CD4-positive, alpha-beta T cell treated with Interleukin-15 for 4 hours (primary cell): ENCODE results near the gene BRICD5.

ENCODE experiments used
- DNase-seq: peaks from one replicate; pipeline ENCODE4 v3.0.0-alpha.2; 2020; ENCODE audit warnings: low spot score

Gene BRICD5

DNA sequence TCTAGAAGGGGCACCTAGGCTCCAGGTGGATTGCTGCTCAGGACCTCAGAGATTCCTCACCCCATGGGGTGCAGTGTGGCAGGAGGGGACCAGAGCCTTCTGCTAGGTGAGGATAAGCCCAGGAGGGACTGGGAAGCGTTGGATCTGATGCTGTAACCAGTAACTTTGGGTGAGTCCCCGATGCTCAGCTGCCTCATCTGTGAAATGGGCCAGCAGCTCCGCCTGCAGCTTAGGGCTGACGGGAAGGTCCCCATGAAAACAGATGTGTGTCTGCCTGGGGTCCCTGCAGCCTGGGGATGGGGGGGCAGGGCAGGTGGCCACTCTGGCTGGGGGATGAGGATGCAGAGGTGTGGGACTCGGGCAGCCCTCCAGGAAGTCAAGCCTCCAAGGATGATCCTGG lies 11.6 kb downstream of the BRICD5 start:
- DNase-seq, result no peak

DNA sequence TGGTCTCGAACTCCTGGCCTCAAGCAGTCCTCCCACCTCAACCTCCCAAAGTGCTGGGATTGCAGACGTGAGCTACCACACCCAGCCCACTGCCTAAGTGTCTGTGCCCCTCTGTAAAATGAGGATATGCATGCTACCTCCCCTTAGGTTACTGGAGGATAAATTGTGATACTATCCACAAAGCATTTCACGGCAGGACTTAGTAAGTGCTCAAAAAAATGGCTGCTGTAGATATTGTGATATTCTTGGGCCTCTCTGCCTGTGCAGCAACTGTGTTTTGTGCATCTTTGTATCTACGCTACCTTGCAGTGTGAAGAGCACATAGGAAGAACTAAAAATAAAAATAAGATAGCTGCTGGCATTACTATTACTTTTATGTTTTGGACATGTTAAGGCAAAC lies 12.4 kb downstream of the BRICD5 start:
- DNase-seq, result no peak

DNA sequence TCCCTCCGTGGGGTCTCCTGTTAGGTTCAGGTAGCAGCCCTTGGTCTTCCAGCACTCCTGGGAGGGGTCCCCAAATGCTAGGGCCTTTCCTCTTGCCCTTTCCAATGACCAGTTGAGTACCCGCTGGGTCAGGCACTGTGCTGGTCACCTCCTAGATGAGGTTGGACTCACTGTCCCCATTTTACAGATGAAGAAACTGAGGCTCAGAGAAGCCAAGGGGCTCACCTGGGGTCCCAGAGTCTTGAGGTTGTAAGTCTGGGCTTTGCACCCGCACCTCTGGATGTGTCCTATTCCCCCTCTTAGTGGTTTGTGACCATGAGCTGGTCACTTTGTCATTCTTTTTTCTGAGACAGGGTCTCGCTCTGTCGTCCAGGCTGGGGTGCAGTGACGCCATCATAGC lies 12.9 kb downstream of the BRICD5 start:
- DNase-seq, result no peak

DNA sequence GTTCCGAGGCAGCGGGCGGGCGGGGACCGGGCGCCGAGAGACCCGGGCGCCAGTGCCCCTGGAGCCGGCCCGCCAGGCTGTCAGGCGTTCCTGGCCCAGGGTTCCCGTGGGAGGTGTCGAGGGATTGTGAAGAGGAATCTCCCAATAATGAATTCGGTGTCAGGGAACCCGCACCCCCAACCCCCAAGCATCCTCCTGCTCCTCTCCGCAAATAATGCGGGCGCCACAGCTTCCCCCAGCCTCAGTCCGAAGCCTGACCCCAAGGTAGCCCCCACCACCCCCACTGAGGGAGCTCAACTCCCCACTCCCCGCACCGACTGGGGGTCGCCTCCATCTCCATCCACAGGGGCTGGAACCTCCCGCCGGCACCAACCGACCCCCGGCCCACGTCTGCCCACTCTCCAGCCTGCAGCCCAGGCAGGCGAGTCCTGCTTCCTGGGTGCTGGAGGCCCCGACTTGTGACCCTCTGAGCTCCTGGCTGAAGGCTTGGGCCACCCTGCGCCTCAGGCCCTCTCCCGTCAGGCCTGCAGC lies 13.6 kb downstream of the BRICD5 start:
- DNase-seq, result no peak

DNA sequence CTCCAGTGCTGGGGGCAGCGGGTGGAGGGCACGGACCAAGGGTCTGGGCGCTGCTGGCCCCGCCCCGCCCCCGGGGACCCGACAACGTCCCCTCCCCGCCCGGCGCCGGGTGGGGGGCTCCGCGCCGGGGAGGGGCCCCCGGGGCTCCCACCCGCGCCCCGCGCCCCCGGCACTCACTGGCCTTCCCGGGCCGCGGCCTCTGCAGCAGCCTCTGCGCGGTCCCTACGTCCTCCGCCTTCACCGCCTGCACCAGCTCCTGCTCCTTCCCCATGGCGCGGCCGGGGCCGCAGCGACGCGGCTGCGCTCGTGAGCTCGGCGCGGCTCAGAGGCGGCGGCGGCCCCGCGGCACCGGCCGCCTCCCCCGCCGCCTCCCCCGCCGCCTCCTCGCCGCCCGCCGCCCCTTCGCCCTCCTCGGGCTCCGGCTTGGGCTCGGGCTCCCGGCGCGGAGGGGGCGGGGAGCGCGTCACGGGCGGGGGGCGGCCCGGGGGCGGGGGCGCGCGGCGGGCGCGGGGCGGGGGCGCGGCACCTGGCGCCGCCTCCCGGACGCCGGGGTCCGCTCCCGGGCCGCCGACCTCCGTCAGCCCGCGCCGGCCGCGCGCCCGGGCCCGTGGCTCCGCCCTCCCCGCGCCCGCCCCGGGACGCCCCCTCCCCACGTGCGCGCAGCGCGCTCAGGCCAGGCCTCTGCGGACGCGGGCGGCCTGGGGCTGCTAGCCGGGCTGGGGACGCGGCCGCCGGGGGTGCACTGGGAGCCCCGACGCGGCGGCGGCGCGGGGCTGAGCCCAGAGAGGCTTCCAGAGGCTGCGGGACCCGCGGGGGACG lies 14.3 kb downstream of the BRICD5 start, which contains the start of gene CASKIN1:
Gene CASKIN1, minus strand, starts transcription at position 444 of the 819 bp plus-strand sequence. Its CDS starts 173 bp downstream, at position 271.
- DNase-seq, result no peak

DNA sequence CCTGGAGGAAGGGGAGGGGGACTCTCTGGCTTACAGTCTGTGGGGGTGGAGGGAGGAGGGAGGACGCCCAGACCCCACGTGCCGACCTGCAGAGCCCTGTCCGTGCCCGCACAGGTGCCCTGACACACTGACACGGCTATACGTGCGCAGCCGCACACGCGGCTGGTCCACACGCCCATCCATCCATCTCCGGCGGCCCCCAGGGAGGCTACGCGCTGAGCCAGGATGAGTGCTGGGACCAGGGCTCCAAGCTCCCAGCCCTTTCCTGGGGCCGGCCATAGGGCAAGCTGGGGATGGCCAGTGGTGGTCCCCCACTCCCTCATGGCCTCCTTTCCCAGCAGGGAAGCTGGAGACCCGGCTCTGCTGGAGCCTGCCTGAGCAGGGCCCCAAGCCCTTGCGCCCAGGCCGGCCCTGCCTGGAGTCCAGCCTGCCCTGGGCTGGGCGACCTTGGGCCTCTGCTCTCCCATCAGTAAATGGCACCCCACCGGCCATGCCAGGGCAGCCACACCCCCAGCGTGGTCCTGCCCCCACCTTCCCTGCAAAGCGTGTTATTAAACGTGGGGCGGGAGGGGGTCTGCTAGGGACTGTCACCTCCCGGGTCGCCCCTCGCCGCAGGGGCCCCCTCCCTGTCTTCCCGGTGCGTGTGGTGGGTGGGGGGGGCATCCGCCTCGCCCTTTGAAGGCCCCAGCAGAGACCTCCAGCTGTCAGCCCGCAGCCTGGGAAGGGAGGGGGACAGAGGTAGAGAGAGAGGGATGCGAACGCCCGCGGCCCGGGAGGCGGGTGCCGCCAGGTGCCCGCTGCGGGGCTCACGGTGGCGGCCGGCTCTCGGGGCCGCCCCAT lies 15.1 kb downstream of the BRICD5 start:
- DNase-seq, result no peak

DNA sequence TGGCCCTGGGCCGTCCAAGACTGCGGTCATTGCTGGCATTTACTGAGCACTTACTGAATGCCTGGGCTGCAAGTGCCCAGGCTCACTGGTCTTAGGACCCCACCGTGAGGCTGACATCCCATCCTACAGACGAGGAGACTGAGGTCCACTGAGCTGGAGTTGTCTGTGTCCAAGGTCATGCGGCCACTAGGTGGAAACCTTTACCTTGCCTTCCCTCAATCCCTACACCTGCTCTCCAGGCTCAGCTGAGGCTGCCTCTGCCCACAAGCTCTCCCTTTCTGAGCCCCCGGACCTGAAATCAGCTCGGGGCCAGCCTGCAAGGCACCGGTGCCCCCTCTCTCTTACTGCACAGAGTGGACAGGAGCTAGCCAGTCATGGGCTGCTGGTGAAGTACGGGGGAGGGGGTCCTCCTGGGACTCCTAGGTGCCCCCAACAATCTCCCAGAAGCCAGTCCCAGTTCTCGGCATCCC lies 15.8 kb downstream of the BRICD5 start:
- peak; percentile 59 for DNase-seq

DNA sequence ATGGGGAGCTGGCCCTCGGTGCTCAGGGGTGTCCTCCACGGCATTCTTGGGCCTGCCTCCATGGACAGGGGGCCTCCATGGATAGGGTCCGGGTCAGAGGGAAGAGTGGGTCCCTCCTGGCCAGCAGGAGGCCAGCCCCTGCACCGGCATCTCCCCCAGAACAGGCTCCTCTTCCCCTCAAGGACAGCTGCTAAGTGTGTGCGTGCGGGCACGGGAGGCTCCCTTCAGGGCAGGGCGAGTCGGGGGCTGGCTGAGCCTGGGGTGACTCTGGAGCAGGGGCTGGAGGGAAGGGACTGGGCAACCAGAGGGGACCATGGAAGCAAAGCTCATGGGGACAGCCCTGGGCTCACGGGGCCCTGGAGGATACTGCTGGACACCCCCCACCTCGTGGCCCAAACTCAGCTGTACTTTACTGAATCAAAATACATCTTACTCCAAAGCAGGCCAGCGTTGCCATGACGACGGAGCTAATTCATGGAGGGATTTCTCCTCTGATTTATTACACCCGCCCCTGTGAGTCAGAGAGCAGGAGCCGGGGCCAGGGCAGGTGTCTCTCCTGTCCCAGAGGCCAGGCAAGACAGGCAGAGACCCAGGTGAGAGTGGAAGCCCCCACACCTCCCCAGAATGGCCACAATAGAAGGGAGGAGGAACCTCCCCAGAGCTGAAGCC lies 16.4 kb downstream of the BRICD5 start:
- no peak for DNase-seq

DNA sequence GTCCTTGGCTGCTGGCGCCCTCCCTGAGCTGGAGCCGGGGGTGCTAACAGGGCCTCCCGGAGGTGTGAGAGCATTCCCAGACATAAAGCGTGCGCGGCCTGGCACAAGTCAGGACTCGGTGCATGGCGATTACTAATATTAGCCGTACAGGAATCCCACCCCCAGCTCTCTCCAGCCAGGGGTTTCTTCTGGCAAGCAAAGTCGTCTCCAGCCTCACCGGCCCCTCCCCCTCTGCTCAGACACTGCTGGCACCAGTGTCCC lies 19.3 kb downstream of the BRICD5 start:
- DNase-seq, result no peak

DNA sequence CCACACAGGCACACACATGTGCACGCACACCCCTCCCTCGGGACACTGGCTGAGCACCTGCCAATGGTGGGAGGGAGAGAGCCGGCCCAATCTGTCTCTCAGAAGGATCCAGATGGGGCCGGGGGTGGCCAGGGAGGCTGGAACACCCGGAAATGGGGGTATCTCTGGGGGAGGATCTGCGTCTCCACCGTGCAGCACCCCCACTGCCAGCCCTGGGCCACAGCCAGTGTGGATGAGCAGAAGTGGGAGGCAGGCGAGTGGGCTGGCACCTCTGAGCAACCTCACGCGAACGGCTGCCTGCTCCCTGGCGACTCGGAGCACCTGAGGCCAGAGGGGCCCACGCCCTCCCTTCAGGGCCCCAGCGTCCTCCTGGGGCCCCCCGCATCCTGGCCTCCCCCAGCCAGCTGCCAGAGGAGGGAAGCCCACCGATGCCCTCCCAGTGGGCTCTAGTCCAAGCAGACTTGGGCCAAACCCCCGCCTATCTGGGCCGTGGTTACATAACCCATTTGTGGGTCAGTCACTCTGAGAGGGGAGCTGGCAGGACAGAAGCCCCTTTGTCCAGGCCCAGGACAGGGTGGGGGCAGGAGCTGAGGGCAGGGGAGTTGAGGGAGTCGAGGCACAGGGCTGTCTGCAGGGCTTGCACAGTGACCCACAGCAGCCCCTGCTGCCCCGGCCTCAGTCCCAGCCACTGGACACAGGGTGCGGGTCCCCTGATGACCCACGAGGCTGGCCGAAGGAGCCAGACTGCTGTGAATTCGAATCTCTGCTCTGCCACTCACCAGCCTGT lies 19.8 kb downstream of the BRICD5 start:
- no peak for DNase-seq

DNA sequence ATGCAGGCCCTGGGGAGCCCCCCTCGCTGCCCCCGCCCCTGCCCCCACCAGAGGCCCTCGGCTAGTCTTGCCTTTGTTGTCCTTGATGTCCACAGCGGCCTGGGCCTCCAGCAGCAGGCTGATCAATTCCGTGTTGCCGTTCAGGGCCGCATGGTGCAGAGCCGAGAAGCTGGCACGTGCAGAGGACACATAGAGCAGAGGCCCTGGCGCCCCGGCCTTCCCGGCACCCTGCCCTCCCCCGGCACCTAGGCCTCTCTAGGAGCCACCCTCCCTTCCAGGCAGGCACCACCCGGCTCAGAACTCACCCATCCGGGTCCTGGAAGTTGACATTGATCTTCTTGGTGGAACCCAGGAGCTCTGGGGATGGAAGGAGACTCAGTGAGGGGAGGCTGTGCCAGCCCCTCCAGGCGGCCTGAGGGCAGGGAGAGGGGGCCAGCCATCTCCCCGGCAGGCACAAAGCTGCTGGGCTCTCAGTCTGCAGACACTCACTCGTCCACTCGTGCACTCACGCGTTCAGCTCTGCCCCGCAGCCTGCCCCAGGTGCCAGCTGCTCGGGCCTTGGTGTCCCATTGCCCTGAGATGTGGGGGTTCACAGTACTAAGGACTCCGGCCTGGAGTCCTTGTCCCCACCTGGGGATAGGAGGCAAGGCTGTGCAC lies 20.5 kb downstream of the BRICD5 start:
- DNase-seq, result no peak

DNA sequence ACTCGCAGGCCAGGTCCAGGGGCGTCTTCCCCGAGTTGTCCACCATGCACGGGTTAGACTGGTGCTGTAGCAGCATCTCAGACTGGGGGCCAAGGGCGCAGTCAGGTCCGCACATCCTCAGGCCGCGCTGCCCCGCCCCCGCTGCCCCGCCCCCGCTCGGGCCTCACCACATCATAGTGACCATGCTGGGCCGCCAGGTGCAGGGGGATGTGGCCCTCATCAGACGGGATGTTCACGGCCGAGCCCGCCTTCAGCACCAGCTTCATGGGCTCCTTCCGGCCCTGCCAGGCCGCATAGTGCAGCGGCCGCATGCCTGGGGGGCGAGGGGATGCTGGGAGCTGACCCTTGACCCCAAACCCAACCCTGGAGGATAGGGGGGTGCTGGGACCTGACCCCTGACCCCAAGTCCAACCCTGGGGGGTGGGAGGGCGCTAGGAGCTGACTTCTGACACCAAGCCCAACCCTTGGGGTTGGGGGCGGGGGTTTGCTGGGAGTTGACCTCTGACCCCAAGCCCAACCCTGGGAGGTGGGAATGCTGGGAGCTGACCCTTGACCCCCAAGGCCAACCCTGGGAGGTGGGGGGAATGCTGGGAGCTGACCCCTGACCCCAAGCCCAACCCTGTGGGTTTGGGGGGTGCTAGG lies 21.3 kb downstream of the BRICD5 start:
- no peak for DNase-seq

DNA sequence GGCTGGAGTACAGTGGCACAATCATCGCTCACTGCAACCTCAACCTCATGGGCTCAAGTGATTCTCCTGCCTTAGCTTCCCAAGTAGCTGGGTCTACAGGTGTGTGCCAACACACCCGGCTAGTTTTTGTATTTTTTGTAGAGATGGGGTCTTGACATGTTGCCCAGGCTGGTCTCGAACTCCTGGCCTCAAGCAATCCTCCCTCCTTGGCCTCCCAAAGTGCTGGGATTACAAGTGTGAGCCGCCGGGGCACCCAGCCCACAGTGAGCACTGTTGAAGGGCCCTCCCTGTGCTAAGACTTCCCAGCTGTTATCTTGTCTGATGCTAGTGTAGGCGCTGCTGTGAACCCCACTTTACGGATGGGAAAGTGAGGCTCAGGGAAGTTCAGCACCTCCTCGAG lies 22.3 kb downstream of the BRICD5 start:
- no peak for DNase-seq

DNA sequence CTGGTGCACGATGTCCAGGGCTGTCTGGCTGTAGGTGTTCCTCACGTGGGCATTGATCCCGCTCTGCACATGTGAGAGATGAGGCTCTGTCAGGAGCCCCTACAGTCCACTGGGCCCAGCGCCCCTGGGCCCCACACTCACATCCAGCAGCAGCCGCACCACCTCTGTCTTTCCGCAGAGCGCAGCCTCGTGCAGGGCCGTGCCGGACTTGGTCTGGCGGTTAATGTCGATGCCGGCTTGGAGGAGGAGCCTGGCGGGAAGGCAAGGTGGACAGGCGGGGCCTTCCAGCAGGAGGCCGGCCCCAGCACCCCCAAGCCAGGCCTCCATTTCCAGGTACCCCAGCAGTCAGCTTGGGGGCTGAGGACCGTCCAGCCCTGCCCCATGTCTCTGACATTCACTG lies 23.5 kb downstream of the BRICD5 start:
- DNase-seq, result no peak

DNA sequence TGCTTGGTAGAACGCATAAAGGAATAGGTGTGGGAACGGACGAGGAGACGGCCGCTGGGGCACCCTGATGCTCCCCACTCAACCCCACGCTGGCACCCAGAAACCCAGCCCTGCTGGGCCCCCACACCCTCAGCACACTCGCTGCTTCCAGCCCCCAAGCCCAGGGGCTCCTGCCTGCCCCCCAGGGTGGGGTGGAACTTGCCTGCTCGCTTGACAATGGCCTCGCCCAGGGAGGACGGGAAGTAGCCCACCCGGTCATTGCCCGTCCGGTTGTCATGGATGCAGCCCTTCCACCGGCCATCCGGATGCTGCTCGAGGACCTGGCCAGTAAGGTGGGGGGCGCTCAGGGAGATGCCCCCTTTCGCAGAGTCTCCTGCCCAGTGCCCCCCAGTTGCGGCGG lies 24.2 kb downstream of the BRICD5 start:
- no peak for DNase-seq

DNA sequence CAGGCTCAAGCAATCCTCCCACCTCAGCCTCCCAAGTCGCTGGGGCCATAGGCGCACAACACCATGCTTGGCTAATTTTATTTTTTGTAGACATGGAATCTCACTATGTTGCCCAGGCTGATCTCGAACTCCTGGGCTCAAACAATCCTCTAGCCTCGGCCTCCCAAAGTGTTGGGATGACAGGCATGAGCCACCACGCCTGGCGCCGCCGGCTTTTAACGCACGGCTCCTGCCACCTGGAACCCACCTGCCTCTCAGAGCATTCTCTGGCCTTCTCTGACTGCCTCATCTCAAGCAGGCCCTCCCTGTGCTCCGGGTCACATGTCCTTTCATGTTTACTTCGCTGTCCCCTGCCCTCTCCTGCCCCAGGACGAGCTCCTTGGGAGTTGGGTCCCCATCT lies 24.6 kb downstream of the BRICD5 start:
- DNase-seq, result no peak

DNA sequence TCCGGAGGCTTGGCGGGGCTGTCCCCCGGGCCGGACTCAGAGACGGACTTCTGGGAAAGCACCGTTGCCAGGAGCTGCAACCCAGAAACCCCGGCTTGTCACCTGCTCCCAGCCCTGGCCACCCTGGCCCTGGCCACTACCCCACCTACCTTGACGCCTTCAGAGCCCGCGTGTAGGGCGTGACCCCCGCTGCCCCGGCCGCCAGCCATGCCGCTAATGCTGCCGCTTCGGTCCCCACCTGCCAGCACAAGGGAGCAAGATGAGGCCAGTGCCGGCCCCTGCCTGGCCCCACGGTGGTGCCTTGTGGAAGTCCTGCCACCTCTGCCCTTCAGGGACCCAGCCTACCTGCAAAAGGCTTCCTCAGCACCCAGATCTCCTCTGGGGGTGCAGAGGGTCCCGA lies 25.7 kb downstream of the BRICD5 start:
- no peak for DNase-seq

DNA sequence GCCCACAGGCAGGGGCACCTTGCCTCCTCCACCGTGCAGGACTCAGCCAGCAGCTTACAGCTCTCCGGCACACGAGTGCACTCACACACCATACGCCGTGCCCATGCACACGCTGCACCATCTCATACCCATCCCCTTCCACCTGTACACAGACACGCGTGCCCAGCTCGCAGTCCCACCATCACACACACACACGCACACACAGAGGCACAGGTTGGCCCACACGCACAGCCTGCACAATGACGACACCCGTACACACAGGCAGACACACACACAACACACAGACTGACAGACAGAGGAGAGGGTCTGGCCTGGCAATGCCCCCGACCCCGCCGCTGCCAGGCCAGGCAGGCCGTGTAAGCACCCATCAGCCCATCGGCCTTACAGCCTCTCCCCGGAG lies 26.3 kb downstream of the BRICD5 start:
- no peak for DNase-seq

DNA sequence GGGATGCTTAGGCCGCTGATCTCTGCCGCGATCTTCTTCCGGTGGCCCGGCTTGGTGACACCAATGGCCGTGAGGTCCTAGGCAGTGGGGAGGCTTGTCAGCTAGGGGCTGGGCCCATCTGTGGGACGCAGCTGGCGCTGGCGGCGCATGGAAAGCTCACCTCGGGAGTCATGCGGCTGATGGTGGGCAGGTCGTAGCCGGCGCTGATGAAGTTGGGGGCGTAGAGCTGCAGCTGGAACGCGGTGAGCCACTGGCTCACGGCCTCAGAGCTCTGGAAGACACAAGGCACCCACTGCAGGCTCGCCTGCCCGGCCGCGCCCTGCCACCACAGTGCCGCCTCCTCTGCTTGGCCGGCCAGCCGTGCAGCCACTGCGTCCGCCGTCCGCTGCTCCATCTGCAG lies 27.0 kb downstream of the BRICD5 start:
- no peak for DNase-seq

DNA sequence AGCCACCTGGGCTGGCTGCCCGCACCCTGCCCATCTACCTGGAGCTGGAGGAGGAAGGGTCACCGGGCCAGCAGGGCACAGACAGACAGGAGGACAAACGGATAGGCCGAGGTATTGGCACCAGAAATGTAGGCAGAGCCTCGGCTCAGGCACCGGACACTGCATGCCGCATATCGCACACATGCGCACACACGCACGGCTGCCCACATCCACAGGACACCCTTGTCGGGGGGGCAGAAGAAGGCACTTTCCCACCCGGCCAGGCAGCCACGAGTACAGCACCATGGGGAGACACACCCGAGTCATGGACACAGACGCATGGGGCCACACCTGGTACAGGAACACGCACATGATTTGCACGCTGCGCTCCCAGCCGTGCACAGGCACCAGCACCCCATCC lies 28.7 kb downstream of the BRICD5 start:
- DNase-seq, result no peak
